Stimulated activated CD8-positive, alpha-beta memory T cell treated with anti-CD3 and anti-CD28 coated beads, Interleukin-15, amount 100 ng/mL, for 24 hours (primary cell): ENCODE data around the gene GTF3A.

Source experiments
- DNase-seq: peaks from one replicate; pipeline ENCODE4 v3.0.0-alpha.2; 2020; ENCODE audit warnings: low read depth

The GTF3A gene

DNA sequence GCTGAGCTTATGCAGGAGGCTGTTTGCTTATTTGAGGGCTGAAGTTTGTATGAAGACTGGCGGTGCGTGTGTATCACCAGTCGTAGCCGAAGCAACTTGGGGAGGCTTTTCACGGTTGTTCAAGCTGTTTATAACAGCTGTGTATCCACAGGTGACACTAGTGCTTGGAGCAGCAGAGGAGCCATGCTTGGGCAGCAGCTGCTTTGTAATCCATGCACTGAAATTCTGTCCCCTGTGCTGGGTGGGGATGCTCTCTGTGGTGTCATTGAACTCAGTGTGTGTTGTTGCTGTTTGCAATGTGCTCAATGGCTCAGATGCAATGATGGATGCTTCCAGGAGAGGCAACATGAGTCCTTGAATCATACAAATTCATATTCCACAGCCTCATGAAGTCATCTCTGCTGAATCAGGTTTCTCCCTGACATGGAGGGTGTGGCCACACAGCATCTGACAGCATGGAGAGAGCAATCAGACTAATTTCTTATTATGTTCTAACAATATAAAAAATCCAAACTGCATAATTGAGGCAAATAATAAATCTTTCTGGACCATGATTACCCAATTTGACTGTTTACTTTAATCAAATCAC is 18.8 kb upstream of the GTF3A start:
- DNase-seq, result no peak

DNA sequence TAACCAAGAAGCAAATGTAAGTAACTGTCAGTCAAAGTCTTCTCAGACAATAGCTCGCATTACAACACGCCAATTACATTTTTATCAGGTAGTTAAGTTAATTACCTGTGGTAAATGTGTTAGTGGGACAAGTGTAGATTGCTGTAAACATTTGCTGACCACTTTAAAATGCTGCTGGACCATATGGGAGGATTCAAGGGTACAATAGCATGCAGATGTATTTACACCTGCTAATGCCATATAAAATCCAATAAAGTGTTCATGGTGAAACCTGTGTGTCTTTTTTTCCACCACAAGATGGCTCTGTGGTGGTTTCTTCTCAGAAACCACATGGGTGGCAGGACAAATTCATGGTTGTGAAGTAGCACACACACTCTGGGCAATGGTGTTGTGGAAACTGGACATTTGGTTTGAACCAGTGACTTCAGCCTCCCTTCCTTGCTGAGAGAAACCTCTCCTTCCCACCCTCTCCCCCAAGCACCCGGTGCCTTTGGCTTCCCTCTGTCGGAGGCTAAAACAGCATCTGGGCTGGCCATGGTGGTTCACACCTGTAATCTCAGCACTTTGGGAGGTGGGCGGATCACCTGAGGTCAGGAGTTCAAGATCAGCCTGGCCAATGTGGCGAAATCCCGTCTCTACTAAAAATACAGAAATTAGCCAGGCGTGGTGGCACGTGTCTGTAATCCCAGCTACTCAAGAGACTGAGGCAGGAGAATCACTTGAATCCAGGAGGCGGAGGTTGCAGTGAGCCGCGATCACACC is 18.1 kb upstream of the GTF3A start:
- no peak for DNase-seq

DNA sequence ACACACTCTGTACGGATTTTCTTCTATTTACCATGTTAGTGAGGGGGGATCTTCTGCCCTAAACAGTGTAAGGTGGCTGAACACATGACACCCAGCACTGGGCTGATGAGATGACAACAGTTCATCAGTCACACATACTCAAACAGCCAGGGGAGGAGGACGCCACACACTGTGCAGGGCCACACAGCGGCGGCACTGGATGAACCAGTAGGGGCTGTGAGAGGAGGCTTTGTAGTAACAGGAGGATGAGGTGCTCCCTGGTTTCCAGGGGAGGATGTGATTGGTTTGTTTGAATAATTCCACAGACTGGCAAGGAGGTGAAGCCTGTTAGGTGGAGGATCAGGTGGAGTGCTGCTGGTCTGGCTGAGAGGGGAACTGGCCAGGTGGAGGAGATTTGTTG is 16.3 kb upstream of the GTF3A start:
- DNase-seq, result no peak

DNA sequence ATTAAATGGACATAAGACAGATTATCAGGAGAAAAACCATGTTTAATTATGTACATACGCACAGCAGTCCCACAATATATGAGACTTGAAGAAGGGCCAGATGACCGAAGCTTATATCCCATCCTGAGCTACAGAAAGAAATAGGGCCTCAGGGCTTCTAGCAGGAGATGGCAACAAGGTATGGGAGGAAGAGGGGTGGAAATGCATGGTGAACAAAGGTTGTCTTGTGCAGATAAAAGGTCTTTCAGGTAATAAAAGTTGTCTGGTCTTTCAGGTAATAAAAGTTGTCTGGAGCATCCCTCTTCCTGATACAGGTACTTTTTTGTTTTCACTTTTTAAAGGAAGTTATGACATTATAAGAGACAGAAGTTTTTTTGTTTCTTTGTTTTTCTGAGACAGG is 15.4 kb upstream of the GTF3A start:
- DNase-seq, result no peak

- no peak for DNase-seq
These were observed 13.1 kb upstream of the GTF3A start for GRCh38 chr13:27411341-27411740.

- DNase-seq, result no peak
These were observed 9.3 kb upstream of the GTF3A start for GRCh38 chr13:27415116-27415515.

DNA sequence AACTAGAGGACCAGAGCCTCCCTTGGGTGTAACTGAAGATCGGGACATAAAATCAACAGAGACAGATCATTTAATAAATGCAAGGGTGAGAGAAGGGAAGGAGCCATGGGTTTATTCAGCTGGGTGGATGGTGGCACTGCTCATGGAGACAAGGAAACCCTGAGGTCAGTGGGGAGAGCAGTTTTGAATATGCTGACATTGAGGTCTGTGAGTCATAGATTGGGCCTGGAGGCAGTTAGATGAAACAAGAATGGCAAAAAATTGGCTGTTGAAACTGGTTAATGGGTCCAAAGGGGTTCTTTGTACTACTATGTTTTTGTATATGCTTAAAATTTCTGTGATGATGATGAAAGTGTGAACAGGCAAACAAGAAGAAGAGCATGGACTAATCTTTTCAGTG is 5.1 kb upstream of the GTF3A start:
- no peak for DNase-seq

DNA sequence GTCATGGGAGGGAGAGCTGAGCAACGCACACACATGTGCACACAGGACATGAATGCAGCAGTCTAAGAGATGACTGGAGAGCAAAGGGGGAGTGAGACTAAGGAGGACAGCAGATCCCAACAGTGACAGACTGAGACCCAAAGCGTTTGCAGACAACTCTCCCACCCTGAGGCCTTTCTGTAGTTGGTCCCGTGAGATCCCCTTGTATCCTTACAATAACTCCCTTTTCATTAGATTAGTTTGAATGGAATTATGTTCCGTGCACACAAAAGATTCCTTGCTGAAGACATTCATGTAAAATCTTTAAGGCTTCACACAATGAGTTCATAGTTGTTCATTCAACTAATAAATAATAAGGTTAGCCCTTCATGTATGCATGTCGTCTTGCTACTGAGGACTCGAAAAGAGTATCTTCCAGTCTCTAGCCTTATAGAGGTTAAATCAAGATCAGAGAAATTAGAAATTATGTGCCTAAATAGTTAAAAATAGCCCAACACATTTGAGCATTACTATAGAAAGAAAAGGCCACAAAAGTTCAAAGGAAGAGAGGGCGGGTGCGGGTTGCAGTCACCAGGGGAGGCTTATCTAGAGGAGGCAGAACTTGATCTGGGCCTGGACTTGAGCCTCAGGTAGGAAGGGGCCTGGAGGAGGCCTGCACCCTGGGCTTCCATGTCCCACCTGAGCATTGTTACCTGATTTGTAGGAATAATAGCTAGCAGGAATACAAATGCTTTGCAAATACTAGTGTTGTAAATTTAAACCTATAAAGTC is 3.1 kb upstream of the GTF3A start:
- DNase-seq, result no peak

- no peak for DNase-seq
These were observed 1.1 kb upstream of the GTF3A start for GRCh38 chr13:27423333-27423732.

DNA sequence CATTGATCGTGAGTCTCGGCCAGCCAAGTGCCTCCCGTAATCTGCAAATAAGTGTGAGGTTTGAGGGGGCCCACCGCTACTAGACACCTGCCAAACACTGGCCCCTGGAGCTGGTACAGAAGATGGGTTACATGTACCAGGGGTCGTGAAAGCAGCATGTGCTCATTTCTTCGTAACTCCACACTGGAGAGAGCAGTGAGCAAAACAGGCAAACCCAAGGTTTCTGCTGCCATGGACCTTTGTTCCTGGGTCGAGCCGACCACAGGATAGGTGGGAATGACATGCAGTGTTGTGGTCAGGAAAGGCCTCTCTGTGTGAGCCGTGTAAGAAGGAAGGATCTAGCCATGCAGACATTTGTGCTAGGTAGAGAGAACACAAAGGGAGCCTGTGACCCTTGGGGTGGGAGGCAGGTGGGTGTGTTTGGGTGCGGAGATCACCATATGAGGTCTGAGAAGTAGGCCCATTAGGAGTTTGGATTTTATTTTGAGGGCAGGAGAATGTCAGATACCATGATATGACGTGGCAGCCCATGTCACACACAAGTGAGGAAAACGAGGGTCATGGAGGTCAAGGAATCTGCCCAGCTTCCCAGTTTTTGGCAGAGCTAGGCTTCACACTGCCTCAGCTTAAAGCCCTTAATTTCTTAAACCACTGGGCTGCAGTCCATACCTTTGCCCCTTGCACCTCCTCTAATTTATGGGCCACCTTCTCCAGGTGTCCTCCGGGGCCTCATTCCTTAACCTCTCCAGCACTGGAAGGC is 919 bp downstream of the GTF3A start:
- no peak for DNase-seq

DNA sequence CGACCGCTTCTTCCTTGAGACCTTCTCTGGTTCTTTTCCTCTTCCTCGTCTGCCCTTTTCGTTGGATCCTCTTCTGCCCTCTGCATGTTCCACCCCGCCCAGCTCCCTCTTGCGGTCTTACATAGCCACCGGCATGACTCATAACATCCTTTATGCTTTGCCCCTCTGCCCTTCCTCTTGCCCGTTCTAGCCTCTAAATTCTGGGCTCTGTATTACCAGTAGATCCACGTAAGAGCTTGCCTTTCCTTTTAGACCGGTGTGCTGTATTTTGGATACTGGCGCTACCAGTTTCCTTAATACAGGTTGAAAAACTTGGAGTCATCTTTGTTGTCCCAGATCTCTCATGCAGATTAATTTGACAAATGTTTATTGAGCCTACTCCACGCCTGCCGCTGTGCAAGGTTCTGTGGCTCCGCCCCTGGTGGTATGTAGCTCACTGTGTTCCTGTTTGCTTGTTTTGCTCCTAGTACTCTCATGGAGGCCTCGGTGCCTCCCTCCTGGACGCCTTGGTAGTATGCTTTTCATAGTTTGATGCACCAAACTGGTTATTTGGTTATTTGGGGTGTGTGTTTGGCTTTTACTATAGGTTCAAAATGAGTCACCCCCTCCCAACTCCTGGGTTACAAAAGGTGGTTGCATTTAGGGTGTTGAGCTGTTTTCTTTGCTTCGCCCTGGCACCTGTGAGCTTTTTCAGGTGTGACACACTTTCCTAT is 1.7 kb downstream of the GTF3A start:
- DNase-seq, result peak; percentile 43

DNA sequence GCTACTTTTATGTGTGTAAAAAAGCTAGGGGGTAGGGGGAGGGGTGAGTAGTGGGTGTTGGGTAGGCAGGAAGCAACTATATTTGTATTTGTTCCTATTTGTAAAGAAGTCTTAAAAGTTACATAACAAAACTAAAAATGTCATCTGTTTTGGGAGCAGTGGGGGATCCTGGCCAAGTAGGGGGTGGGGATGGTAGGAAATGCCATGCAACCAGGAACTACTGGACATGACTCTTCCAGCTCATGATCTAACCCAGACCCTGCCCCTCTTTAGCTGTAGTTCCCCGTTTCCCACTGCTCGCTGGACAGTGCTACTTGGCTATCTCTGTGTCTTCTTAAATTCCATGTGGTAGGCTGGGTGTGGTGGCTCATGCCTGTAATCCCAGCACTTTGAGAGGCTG is 3.2 kb downstream of the GTF3A start:
- DNase-seq, result no peak

DNA sequence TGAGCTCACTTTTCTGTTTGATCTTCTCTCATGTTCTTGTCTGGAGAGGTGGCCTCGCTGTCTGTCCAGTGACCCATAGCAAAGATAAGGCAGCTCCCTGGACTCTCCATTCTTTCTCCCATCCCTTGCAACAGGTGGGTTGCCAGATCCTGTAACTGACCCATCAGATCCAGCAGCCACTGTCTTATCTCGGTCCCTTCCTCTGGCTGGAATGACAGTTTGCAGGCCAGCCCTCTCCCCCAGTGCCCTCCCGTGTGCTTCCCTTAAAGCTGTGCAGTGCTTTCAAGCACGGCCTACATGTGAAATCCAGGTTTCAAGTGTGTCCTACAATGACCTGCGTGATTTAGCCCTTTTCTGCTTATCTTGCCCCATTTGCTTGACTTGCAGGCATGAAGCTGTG is 3.7 kb downstream of the GTF3A start:
- no peak for DNase-seq

- DNase-seq, result no peak
These were observed 7.8 kb downstream of the GTF3A start for GRCh38 chr13:27432180-27432579.

DNA sequence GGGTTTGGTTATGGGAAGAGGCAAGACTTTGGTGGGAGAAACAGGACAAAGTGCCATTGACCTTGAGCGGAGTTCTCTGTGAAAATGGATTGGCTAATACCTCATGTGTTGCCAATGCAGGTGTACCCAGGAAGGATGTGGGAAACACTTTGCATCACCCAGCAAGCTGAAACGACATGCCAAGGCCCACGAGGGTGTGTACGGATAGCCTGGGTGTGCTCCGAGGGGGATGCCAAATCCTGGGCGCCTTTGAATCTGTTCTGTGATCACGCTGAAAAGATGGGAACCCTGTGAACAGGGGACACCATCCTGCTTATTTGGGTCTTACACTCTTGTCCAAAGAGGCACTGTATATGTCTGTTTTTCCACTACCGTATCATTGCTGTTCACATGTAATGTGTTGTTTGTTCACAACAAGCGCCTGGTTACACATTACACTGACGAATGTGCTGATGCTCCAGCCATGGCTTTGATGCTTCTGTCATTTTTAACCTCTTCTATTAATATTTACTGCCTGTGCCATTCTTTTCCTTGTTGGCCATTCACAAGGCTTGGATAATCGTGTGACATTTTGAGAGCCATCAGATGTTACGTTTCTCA is 8.3 kb downstream of the GTF3A start:
- no peak for DNase-seq

DNA sequence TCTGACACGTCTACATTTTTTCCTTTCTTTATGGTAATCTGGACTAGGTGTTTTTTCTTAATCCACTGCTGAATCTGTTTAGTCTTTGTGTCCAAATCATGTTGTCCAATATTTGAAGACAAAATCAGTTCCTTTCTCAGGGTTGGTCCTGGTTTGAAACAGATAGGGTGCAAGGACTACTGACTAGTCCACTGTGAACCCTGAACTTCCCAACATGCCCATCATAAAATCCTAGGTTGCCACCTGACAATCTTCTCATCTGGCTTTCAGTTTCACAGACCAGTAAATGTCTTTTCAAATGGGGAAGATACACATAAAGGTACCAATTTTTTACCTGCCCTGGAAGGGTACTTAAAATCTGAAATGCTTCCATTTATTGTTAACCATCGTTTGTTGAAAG is 12.7 kb downstream of the GTF3A start:
- DNase-seq, result no peak

DNA sequence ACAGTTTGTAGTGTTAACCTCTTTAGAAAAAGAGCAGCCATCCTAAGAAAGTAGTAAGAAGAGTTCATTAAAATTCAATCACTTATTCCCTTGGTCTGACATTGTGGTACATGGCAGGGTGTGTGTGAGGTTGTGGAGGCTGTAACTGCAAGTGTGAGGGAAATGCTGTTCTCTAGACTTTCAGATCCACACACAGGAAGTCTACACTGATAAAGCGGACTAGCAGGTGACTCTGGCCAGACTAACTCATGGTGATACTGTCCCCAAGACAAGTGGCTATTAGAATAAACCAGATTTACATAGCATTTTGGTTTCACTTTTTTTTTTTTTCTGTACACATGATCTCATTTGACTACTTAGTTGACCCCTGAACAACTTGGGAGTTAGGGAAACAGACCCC is 16.0 kb downstream of the GTF3A start:
- no peak for DNase-seq

- DNase-seq, result no peak
These were observed 17.7 kb downstream of the GTF3A start for GRCh38 chr13:27442071-27442647.

- no peak for DNase-seq
These were observed 18.4 kb downstream of the GTF3A start for GRCh38 chr13:27442797-27443196.

DNA sequence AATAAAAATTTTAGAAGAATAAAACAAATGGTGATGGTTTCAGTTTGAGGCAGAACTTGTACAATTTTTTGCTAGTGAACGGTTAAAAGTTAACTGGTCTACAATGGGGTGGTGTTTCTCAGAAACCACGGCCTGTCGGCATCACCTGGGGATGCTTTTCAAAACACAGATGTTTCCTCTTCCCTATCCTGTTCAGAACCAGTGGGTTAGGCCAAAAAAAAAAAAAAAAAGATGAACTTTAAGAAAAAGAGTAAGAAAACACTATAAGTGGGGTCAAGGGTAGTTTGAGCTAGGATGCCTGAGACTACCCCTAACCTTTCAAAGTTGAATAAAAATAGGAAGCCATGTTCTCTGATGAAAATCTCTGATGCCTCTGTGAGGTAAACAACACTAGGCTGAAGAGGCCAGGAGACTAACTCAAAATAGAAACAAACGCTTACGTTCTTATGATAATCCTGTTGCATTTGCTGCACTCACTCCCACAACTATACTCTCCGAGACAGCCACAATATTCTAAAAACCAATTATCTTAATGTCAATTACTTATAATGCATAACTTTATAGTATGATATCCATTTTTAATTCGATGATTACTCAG is 22.7 kb downstream of the GTF3A start:
- DNase-seq, result no peak

DNA sequence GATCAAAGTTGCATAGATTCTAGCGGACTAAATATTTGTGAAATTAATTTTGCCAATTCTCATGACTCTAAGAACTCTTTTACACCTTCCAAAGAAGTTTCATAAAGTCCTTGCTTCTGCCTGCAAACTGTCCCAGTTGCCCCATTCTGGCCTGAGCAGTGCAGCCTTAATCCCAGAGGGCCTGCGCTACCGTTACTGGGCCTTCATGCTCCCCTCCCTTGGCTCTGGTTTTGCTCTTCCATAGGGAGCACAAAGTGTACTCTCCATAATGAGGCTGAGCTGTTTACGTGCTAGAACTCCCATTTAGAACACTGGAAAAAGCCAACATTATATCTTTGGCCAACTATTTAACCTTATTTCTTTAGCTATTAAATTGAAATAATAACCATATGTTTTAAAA is 23.9 kb downstream of the GTF3A start:
- DNase-seq, result no peak
